HG02623 (cell line): ENCODE measurements around the gene ADRA2A.

ENCODE experiments used
- ATAC-seq: cut with Tn5 transposase; IDR thresholded peaks from one replicate; pipeline ENCODE4 v1.9.1; 2021; ENCODE audit warnings: moderate library complexity; ENCODE audit not compliant: unreplicated experiment

ADRA2A gene

DNA sequence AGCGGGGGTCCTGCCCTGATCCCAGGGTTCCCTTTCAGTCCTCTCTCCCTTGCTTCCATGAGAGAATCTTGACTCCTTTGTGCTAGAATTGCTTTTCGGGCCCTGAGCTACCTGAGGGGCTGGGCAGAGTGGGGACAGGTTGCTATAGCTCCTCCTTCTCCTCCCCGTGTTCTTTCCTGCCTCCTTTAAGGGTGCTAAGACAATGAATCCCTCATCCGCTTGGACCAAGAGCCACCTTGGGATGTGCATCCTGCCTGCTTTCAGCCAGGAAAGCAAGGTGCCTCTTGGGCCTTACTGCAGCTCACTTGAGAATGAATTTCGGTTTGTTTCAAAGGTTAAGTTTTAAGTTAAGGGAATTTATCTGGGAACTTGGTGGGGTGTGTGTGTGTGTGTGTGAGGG, 53.6 kb downstream of the ADRA2A start:
- ATAC-seq = no peak
